ENCODE measurements around the gene SLC39A1. TPM values are rescaled to one million over a fixed set of nuclear protein-coding genes. Genes with fewer than 3 reads are reported as not detected.

Gene SLC39A1
- total RNA-seq, 2 donors from 2014 or later: 102 to 136 TPM

DNA sequence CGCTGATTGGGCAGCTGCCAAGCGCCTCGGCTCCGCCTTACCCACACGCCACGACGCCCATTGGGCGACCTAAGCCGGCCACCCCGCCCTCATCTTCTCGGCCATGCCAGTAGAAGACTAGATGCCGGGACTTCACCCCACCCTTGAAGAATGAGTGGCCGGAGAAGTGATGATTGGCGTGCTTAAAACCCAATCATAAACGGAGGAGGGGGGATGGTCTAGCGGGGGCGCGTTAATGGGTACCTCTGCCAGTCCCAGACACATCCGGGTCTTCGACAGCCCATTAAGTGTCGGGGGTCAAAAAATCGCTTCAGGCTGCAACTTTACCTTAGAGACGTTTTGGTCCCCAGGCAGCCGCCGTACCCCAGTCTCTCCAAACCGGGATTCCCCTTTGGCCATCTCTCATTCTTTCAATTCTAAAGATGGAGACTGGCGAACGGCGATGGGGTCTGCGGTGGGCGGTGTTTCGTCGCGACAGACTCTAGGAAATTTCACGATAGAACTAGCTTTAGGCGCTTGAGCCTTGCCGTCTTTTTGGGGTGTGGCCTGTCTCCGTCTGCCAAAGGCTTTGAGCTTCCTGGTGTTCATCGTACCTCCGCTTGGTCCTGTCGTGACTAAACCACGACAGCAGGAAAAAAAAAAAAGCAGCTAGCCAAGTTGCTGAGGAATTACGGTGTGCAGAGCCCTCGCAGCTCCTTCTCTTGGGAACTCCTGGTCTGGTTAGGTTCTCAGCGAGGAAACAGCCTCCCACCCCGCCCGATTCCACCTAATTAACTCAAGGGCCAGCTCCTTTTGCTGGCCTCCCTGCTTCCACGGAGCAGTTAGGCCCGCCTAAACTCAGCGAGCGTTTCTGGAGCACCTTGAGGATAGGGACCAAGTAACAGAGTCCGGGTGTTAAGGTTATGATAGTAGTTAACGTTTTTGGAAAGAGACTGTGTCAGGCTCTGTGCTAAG, 40.1 kb downstream of the SLC39A1 start, which contains the start of gene GATAD2B:
Gene GATAD2B, minus strand, starts transcription at position 1 of the 954 bp plus-strand sequence. CDS start 94,625 bp downstream, outside the sequence.
- no peaks in the 10 kb centered on the region for H3K9me3 ChIP-seq
- H3K4me3 ChIP-seq: peak within 1 kb of the TSS; percentile 76
- peak; percentile 98 for DNase-seq (ENCODE audit: low spot score)
- peaks cover 26 to 31% of the 10 kb centered on the region in 2 donors for H3K4me1 ChIP-seq (ENCODE audit: control insufficient read depth in 1 of 2, low read depth in 2 of 2)
- no peaks in the 10 kb centered on the region for H3K36me3 ChIP-seq
- peak within 1 kb of the TSS; percentile 81 to 87 for H3K27ac ChIP-seq
- ATAC-seq (ENCODE audit: insufficient number of reproducible peaks, low FRiP score, low read depth): peak; percentile 99
- no peaks in the 10 kb centered on the region for H3K27me3 ChIP-seq (replicated peaks; ENCODE audit: insufficient read depth)
- TF ChIP-seq, protein P1, sequence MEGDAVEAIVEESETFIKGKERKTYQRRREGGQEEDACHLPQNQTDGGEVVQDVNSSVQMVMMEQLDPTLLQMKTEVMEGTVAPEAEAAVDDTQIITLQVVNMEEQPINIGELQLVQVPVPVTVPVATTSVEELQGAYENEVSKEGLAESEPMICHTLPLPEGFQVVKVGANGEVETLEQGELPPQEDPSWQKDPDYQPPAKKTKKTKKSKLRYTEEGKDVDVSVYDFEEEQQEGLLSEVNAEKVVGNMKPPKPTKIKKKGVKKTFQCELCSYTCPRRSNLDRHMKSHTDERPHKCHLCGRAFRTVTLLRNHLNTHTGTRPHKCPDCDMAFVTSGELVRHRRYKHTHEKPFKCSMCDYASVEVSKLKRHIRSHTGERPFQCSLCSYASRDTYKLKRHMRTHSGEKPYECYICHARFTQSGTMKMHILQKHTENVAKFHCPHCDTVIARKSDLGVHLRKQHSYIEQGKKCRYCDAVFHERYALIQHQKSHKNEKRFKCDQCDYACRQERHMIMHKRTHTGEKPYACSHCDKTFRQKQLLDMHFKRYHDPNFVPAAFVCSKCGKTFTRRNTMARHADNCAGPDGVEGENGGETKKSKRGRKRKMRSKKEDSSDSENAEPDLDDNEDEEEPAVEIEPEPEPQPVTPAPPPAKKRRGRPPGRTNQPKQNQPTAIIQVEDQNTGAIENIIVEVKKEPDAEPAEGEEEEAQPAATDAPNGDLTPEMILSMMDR (IDR thresholded peaks at IDR 0.05): no peak

DNA sequence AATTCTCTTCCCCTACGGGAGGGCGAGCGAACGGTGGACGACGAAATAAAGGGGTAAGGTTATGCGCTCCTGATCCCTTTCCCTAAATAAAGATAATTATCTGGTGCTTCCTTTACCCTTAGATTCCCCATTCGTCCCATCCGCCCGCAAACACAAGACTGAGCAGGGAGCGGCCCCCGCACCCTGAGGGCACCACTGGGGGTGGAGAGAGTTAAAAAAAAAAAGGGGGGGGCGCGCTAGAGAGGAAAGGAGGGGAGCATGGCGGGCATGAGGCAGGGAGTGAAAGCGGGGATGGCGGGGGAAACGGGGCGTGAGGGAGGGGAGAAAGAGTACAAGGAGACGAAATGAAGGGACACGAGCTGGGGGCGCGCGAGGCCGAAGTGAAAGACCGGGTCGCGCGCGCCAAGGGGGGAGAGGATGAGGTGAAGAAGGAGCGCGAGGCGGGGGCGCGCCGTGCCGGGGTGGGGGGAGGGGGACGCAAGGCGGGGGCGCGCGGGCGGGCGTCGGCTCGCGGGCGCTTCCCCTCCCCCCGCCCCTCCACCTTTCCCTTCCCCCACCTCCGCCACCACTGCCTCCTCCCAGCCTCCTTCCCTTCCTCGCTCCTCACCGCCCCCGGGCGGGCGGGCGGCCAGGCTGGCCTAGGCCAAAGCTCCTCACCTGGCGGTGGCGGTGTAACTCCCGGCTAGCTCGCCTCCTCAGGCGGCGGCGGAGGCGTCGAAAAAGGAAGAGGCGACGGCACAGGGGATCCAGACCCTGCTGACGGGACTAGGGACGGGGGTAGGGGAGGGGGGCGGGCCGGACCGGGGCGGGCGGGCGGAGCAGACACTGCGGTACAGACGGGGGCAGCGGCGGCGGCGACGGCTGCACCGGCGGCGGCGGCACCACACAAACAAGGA, 41.0 kb downstream of the SLC39A1 start:
- H3K4me3 ChIP-seq: peak overlapping the region; percentile 76
- DNase-seq (ENCODE audit: low spot score): no peak

DNA sequence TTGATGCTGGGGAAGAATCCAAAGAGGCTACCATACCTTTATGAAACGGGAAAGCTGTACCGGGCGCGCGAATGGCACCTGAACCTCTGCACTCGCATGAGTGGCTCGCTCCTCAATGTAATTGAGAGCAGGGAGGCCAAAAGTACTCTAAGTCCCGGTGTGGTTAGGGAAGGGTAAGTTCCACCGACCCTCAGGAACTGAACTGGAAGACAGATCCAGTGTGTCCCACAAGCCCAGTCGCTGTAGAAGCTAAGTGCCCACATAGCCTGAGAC, 41.6 kb downstream of the SLC39A1 start:
- Histone ChIP-seq H3K36me3 (no peaks in the 10 kb centered on the region), H3K4me3 (peak overlapping the region; percentile 76), H3K27ac (peak overlapping the region; percentile 81 to 87), H3K4me1 (ENCODE audit: control insufficient read depth in 1 of 2, low read depth in 2 of 2) (peaks cover 31 to 34% of the 10 kb centered on the region in 2 donors), H3K27me3 (replicated peaks; ENCODE audit: insufficient read depth) (no peaks in the 10 kb centered on the region), H3K9me3 (no peaks in the 10 kb centered on the region)
- DNase-seq (ENCODE audit: low spot score) (no peak), ATAC-seq (ENCODE audit: insufficient number of reproducible peaks, low FRiP score, low read depth) (no peak)
- TF ChIP-seq, protein P1 (IDR thresholded peaks at IDR 0.05): no peak

More for the DNA sequence above, 41.0 kb downstream of the SLC39A1 start:
- Histone ChIP-seq H3K9me3 (no peaks in the 10 kb centered on the region), H3K4me1 (ENCODE audit: control insufficient read depth in 1 of 2, low read depth in 2 of 2) (peaks cover 31 to 34% of the 10 kb centered on the region in 2 donors), H3K27ac (peak overlapping the region; percentile 81 to 87), H3K27me3 (replicated peaks; ENCODE audit: insufficient read depth) (no peaks in the 10 kb centered on the region), H3K36me3 (no peaks in the 10 kb centered on the region)
- TF ChIP-seq, protein P1 (IDR thresholded peaks at IDR 0.05): no peak
- no peak for ATAC-seq (ENCODE audit: insufficient number of reproducible peaks, low FRiP score, low read depth)

DNA sequence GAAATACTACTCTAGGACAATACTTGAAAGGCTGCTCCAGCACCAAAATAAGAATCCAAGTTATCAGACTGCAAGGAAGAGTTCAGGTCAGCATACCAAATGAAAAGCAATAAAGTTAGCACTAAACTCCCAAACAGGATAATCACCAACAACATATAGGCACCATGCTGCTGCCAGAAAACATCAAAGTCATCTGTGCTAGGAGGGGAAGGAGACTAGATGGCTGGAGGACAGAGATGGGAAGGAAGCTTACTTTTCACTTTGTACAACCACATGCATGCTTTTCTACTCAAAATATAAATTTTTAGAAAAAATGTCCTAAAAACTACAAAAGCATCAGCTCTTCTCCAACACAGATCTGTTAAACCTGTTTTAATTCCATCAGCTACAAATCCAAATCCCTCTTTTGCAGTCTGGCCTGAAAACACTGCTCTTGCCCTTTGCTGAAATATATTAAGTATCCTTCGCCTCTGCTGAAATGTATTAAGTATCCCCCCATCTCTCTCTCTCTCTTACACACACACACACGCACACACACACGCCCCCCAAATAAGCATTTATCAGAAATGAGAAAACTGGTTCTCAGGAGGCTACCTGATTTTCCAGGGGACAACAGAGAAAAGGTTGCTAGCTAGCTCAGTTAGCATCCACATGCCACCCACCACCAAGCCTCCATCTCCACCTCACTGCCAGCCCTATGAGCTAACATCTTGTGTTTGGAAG, 42.1 kb downstream of the SLC39A1 start:
- peak overlapping the region in 1 of 2 donors; percentile 81 for H3K27ac ChIP-seq
- peaks cover 31 to 34% of the 10 kb centered on the region in 2 donors for H3K4me1 ChIP-seq (ENCODE audit: control insufficient read depth in 1 of 2, low read depth in 2 of 2)
- ATAC-seq (ENCODE audit: insufficient number of reproducible peaks, low FRiP score, low read depth) (no peak), DNase-seq (ENCODE audit: low spot score) (no peak)
- H3K27me3 ChIP-seq (replicated peaks; ENCODE audit: insufficient read depth): no peaks in the 10 kb centered on the region
- peak overlapping the region; percentile 76 for H3K4me3 ChIP-seq
- TF ChIP-seq, protein P1 (IDR thresholded peaks at IDR 0.05): no peak
- H3K9me3 ChIP-seq: no peaks in the 10 kb centered on the region
- H3K36me3 ChIP-seq: no peaks in the 10 kb centered on the region

Data from thoracic aorta (tissue), 2 donors.